Tracheal epithelial cell (primary cell): ENCODE measurements around the gene GPATCH2L. TPM values are rescaled to one million over a fixed set of nuclear protein-coding genes. Genes with fewer than 3 reads are reported as not detected.

Experiments
- total RNA-seq: library from RNA; depleted of rRNA; stranded (reverse); fragments of >200 nt; gene quantifications from 2 replicates; pipeline ENCODE4 v1.2.1, GENCODE V29; 2014

The GPATCH2L gene
- total RNA-seq = 33.0 and 49.6 TPM in 2 replicates

GRCh38 chr14:76151398-76152332 is at the start of gene GPATCH2L:
Gene GPATCH2L (plus strand): TSS chr14:76151922. CDS start chr14:76154364, 2,442 bp downstream.

Other genes with a start within 250 kb of the GPATCH2L start
- gene TGFB3, start 169.9 kb upstream of the GPATCH2L start, total RNA-seq = 0.48 and 1.1 TPM in 2 replicates
- 21.0 and 25.2 TPM in 2 replicates for gene IFT43, start 166.2 kb upstream of the GPATCH2L start, total RNA-seq
- not detected in 2 replicates for gene ESRRB, start 224.2 kb downstream of the GPATCH2L start, total RNA-seq